SU-DHL-6 (cell line): ENCODE data around the gene SLC18A3.

Experiments used
- H2AFZ ChIP-seq: fragments of 200-600 bp; sonication (generic); 2 replicates; pipeline ENCODE4 v1.6.1; 2014; ENCODE audit warnings: low read depth, mild to moderate bottlenecking, moderate library complexity, mixed read lengths, antibody characterized with exemption, low read length; ENCODE audit not compliant: severe bottlenecking
- H3F3A ChIP-seq: fragments of 200-600 bp; shearing (Covaris generic); 2 replicates; pipeline ENCODE4 v1.6.0; 2016; ENCODE audit warnings: antibody characterized with exemption, mild to moderate bottlenecking; ENCODE audit not compliant: insufficient read depth
- H3K27ac ChIP-seq: fragments of 200-600 bp; sonication (generic); 2 replicates; pipeline ENCODE4 v1.5.1; 2016; ENCODE audit warnings: low read depth, mild to moderate bottlenecking, low read length, moderate library complexity, mixed read lengths
- H3K27me3 ChIP-seq: fragments of 200-600 bp; sonication (generic), shearing (Covaris generic); 2 replicates; pipeline ENCODE4 v1.6.0; 2014; ENCODE audit warnings: mild to moderate bottlenecking, low read length
- H3K36me3 ChIP-seq: fragments of 200-600 bp; sonication (generic); 2 replicates; pipeline ENCODE4 v1.6.1; 2014; ENCODE audit warnings: mild to moderate bottlenecking, low read length, mixed read lengths
- H3K4me2 ChIP-seq: fragments of 300-600, 200-600 bp; shearing (Covaris generic), sonication (generic); 2 replicates; pipeline ENCODE4 v1.6.0; 2014; ENCODE audit warnings: low read length, low read depth, mild to moderate bottlenecking; ENCODE audit not compliant: poor library complexity, severe bottlenecking
- H3K4me3 ChIP-seq: fragments of 200-600 bp; sonication (generic); 2 replicates; pipeline ENCODE4 v1.5.1; 2014; ENCODE audit warnings: antibody characterized with exemption, low read length, mild to moderate bottlenecking, mixed read lengths; ENCODE audit not compliant: insufficient read depth, poor library complexity, severe bottlenecking
- H3K79me2 ChIP-seq: fragments of 200-600 bp; sonication (generic); 2 replicates; pipeline ENCODE4 v1.6.1; 2014; ENCODE audit warnings: mild to moderate bottlenecking, low read length, moderate library complexity; ENCODE audit not compliant: insufficient read depth
- H3K9ac ChIP-seq: fragments of 200-600 bp; sonication (generic); 2 replicates; pipeline ENCODE4 v1.7.0; 2014; ENCODE audit warnings: mild to moderate bottlenecking, low read length
- H3K9me2 ChIP-seq: fragments of 200-600 bp; sonication (generic); replicated peaks from 2 replicates; pipeline ENCODE4 v1.6.1; 2014; ENCODE audit warnings: low read length; ENCODE audit not compliant: insufficient read depth
- H3K9me3 ChIP-seq: fragments of 200-600 bp; sonication (generic); 2 replicates; pipeline ENCODE4 v1.6.1; 2014; ENCODE audit warnings: low read length, mixed read lengths; ENCODE audit not compliant: insufficient read depth
- H4K20me1 ChIP-seq: fragments of 200-600 bp; sonication (generic); 2 replicates; pipeline ENCODE4 v1.6.1; 2014; ENCODE audit warnings: low read depth, mild to moderate bottlenecking, antibody characterized with exemption, low read length, moderate library complexity, mixed read lengths
- CTCF ChIP-seq: fragments of 200-600 bp; sonication (generic); IDR thresholded peaks from one replicate; pipeline ENCODE4 v1.5.1; 2017; ENCODE audit warnings: antibody characterized with exemption, mild to moderate bottlenecking, low read length, moderate library complexity; ENCODE audit not compliant: insufficient read depth, poor library complexity, severe bottlenecking
- EZH2phosphoT487 ChIP-seq: fragments of 200-600 bp; sonication (generic), shearing (Covaris generic); conservative IDR thresholded peaks from 2 replicates; pipeline ENCODE4 v1.6.1; 2018; ENCODE audit warnings: mild to moderate bottlenecking, antibody characterized with exemption, low read length, moderate library complexity, mixed read lengths

SLC18A3 gene

GRCh38 chr10:49598986-49599385 is 11.1 kb upstream of the SLC18A3 start:
- Histone ChIP-seq H2AFZ (no peak overlapping the region), H3K9me2 (no peaks in the 10 kb centered on the region), H3K79me2 (no peaks in the 10 kb centered on the region), H3K9me3 (no peaks in the 10 kb centered on the region), H3K9ac (no peak overlapping the region), H3K4me2 (no peak overlapping the region), H3F3A (no peaks in the 10 kb centered on the region), H3K27ac (no peak overlapping the region), H3K4me3 (no peak overlapping the region), H3K27me3 (no peaks in the 10 kb centered on the region), H4K20me1 (no peaks in the 10 kb centered on the region), H3K36me3 (no peaks in the 10 kb centered on the region)
- TF ChIP-seq CTCF (no peak), EZH2phosphoT487 (no peak)

GRCh38 chr10:49599546-49599945 is 10.6 kb upstream of the SLC18A3 start:
- no peak overlapping the region for H3K4me2 ChIP-seq
- no peak overlapping the region for H3K4me3 ChIP-seq
- H3K9me2 ChIP-seq: no peaks in the 10 kb centered on the region
- H3K79me2 ChIP-seq: no peaks in the 10 kb centered on the region
- H4K20me1 ChIP-seq: no peaks in the 10 kb centered on the region
- H3K36me3 ChIP-seq: no peaks in the 10 kb centered on the region
- TF ChIP-seq EZH2phosphoT487 (no peak), CTCF (no peak)
- H3K9me3 ChIP-seq: no peaks in the 10 kb centered on the region
- H3K27ac ChIP-seq: no peak overlapping the region
- H3K27me3 ChIP-seq: no peaks in the 10 kb centered on the region
- H2AFZ ChIP-seq: no peak overlapping the region
- H3F3A ChIP-seq: no peaks in the 10 kb centered on the region
- H3K9ac ChIP-seq: no peak overlapping the region

GRCh38 chr10:49600046-49600445 is 10.1 kb upstream of the SLC18A3 start:
- no peak overlapping the region for H2AFZ ChIP-seq
- H3K79me2 ChIP-seq: no peaks in the 10 kb centered on the region
- no peak overlapping the region for H3K4me3 ChIP-seq
- no peak overlapping the region for H3K27ac ChIP-seq
- H3K9ac ChIP-seq: no peak overlapping the region
- H3K36me3 ChIP-seq: no peaks in the 10 kb centered on the region
- no peak overlapping the region for H3K4me2 ChIP-seq
- no peaks in the 10 kb centered on the region for H3K9me2 ChIP-seq
- no peak for TF ChIP-seq CTCF
- TF ChIP-seq EZH2phosphoT487: no peak
- H3F3A ChIP-seq: no peaks in the 10 kb centered on the region
- H3K27me3 ChIP-seq: no peaks in the 10 kb centered on the region
- no peaks in the 10 kb centered on the region for H3K9me3 ChIP-seq
- no peaks in the 10 kb centered on the region for H4K20me1 ChIP-seq
